K562 (cell line): Measurements from ENCODE around the gene RALGAPA2. TPM values are rescaled to one million over a fixed set of nuclear protein-coding genes. Genes with fewer than 3 reads are reported as not detected.

Source experiments
- ATAC-seq: fragments of 200-7000 bp; cut with Tn5 transposase; 3 replicates; pipeline ENCODE4 v1.9.1; 2020; ENCODE audit warnings: moderate library complexity
- BruUV-seq: library from RNA; stranded (reverse); fragments of 400-500 nt; replicated peaks from 2 replicates; lab custom pipeline; 2021; lab: Mats Ljungman, UMichigan
- CTCF ChIA-PET: fragments of 300-600 bp; formaldehyde crosslinking; extraction: SDS; loops from one replicate; lab custom pipeline; 2021; ENCODE audit warnings: low intra/inter-chr PET ratio; lab: Yijun Ruan, JAX
- POLR2A ChIA-PET: fragments of 300-600, 350-650 bp; sonication (Branson Sonifier 250); formaldehyde crosslinking; extraction: SDS; loops from one replicate; lab custom pipeline; 2021; ENCODE audit warnings: antibody characterized with exemption, inconsistent platforms; lab: Yijun Ruan, JAX
- DNase-seq, 4 experiments: peaks; one replicate each; pipeline versions ENCODE4 v3.0.0 to v3.0.0-alpha.2; 2011 to 2018; ENCODE audit warnings: low spot score in 3 of 4, mixed read lengths in 3 of 4; ENCODE audit errors: extremely low read depth in 1 of 4
- FAIRE-seq: peaks from 2 replicates; lab custom pipeline; 2011; peaks lifted over from hg19 to GRCh38; lab: Jason Lieb, UNC
- H2AFZ ChIP-seq: 2 replicates; pipeline ENCODE4 v1.6.0; 2011; ENCODE audit warnings: low read depth, low read length, control low read depth, inconsistent platforms
- H3K27ac ChIP-seq: fragments of 200-600 bp; 3 replicates; pipeline ENCODE4 v1.8.0; 2011; ENCODE audit warnings: low read depth, mild to moderate bottlenecking, control low read depth, inconsistent platforms, low read length, moderate library complexity, mixed read lengths; ENCODE audit errors: extremely low read depth
- H3K27me3 ChIP-seq, 2 experiments: fragments of 300-600 bp in 1 of 2; 2 replicates in 1 of 2; 3 replicates in 1 of 2; pipeline versions ENCODE4 v1.6.0 to v1.8.0; 2011; ENCODE audit warnings: inconsistent platforms in 2 of 2, low read length in 2 of 2, mild to moderate bottlenecking in 1 of 2, mixed read lengths in 1 of 2, moderate library complexity in 1 of 2; ENCODE audit not compliant: control insufficient read depth in 2 of 2, insufficient read depth in 2 of 2
- H3K36me3 ChIP-seq: fragments of 300-600 bp; 3 replicates; pipeline ENCODE4 v1.8.0; 2011; ENCODE audit warnings: mild to moderate bottlenecking, low read length, inconsistent platforms; ENCODE audit not compliant: control insufficient read depth, insufficient read depth
- H3K4me1 ChIP-seq, 2 experiments: fragments of 200-600 bp in 1 of 2; replicated peaks in 1 of 2; 2 replicates in 1 of 2; 3 replicates in 1 of 2; pipeline versions ENCODE4 v1.5.1 to v1.8.0; 2011; ENCODE audit warnings: inconsistent platforms in 2 of 2, low read length in 2 of 2, mild to moderate bottlenecking in 1 of 2, mixed read lengths in 1 of 2, moderate library complexity in 1 of 2; ENCODE audit not compliant: control insufficient read depth in 2 of 2, insufficient read depth in 2 of 2
- H3K4me2 ChIP-seq: 2 replicates; pipeline ENCODE4 v1.6.1; 2011; ENCODE audit warnings: low read length, control low read depth, inconsistent platforms, mixed read lengths; ENCODE audit not compliant: insufficient read depth
- H3K4me3 ChIP-seq: fragments of 200-600 bp; sonication (generic), shearing (Covaris generic); 2 replicates; pipeline ENCODE4 v1.5.1; 2016; ENCODE audit warnings: control low read depth, inconsistent platforms
- H3K79me2 ChIP-seq: fragments of 200-600 bp; 3 replicates; pipeline ENCODE4 v1.8.0; 2011; ENCODE audit warnings: low read length, inconsistent platforms; ENCODE audit not compliant: control insufficient read depth, insufficient read depth
- H3K9ac ChIP-seq, 2 experiments: 2 replicates each; pipeline versions ENCODE4 v1.6.0 to v1.6.1; 2011; ENCODE audit warnings: low read depth in 2 of 2, low read length in 2 of 2, control low read depth in 1 of 2, inconsistent platforms in 1 of 2, mild to moderate bottlenecking in 1 of 2, mixed read lengths in 1 of 2; ENCODE audit not compliant: insufficient read depth in 1 of 2
- H3K9me1 ChIP-seq: one replicate; pipeline ENCODE4 v1.6.0; 2011; ENCODE audit warnings: inconsistent platforms, mild to moderate bottlenecking, low read length, moderate library complexity; ENCODE audit not compliant: control insufficient read depth, insufficient read depth
- H3K9me3 ChIP-seq: replicated peaks from 2 replicates; pipeline ENCODE4 v1.5.1; 2011; ENCODE audit warnings: low read depth, low read length, inconsistent platforms; ENCODE audit not compliant: control insufficient read depth, insufficient read depth
- H4K20me1 ChIP-seq: replicated peaks from 2 replicates; pipeline ENCODE4 v1.6.1; 2011; ENCODE audit warnings: low read length, inconsistent platforms, mixed read lengths; ENCODE audit not compliant: control insufficient read depth, insufficient read depth
- DPF2 ChIP-seq: fragments of 450-650 bp; IDR thresholded peaks from 2 replicates; pipeline ENCODE4 v1.6.1; 2016
- EP400 ChIP-seq: fragments of 450-650 bp; IDR thresholded peaks from 2 replicates; pipeline ENCODE4 v1.6.1; 2017; ENCODE audit warnings: antibody characterized with exemption, mild to moderate bottlenecking, moderate library complexity
- RBM22 ChIP-seq: fragments of 200-400 bp; formaldehyde crosslinking; IDR thresholded peaks from 2 replicates; pipeline ENCODE4 v1.6.1; 2018; ENCODE audit warnings: low read length, low read depth; ENCODE audit not compliant: poor library complexity, severe bottlenecking
- RFX7 ChIP-seq: fragments of 250-450 bp; sonication (Bioruptor Pico); IDR thresholded peaks from 2 replicates; pipeline ENCODE4 v1.5.1; 2021; ENCODE audit warnings: mild to moderate bottlenecking
- ZFP36 ChIP-seq: fragments of 150-350 bp; IDR thresholded peaks from 2 replicates; pipeline ENCODE4 v1.6.1; 2018; ENCODE audit warnings: low read length, low read depth; ENCODE audit not compliant: partially characterized antibody
- ZNF146 ChIP-seq: IDR thresholded peaks from one replicate; pipeline ENCODE4 v1.6.1; 2018; ENCODE audit warnings: missing compliant biosample characterization; ENCODE audit not compliant: unreplicated experiment
- ZNF717 ChIP-seq: fragments of 250-450 bp; sonication (Bioruptor Pico); IDR thresholded peaks from 2 replicates; pipeline ENCODE4 v1.5.0; 2021
- WGBS: fragments of 100-300 bp; shearing (Covaris generic); methylation state at CpG from one replicate; pipeline ENCODE4 v1.1.6; 2016; ENCODE audit warnings: low coverage, mixed read lengths; ENCODE audit not compliant: insufficient coverage; ENCODE audit errors: missing lambda C conversion rate; 5-methylcytosine and 5-hydroxymethylcytosine counted together
- in situ Hi-C: fragments of 300-500 bp; cut with MboI; formaldehyde crosslinking; loops from 4 replicates; pipeline ENCODE4 v1.15.0; 2018; ENCODE audit warnings: inconsistent platforms, mixed read lengths
- intact Hi-C: fragments of 100-400 bp; cut with micrococcal nuclease; formaldehyde crosslinking; loops from 2 replicates; pipeline ENCODE4 v1.14.2; 2022
- polyA plus RNA-seq, 8 experiments: library from polyadenylated mRNA; depleted of rRNA in 4 of 8; stranded (reverse) in 5 of 8; unstranded in 3 of 8; fragments of >200 nt; fragmentation: Nextera tagmentation in 2 of 8; fragmentation: Illumina TruSeq in 1 of 8; extraction: Ambion mirVana in 2 of 8; extraction: Trizol in 1 of 8; gene quantifications; 2 replicates each; pipeline versions ENCODE4 v1.2.1 to v1.2.3, GENCODE V29; 2011 to 2014; ENCODE audit warnings: inconsistent platforms in 1 of 8, missing spikeins in 1 of 8
- total RNA-seq, 7 experiments: library from RNA; depleted of rRNA in 6 of 7; stranded (reverse); fragments of >200 nt in 6 of 7; fragmentation: Illumina TruSeq in 2 of 7; extraction: Trizol in 2 of 7; gene quantifications; 2 replicates each; pipeline versions ENCODE4 v1.2.1 to v1.2.3, GENCODE V29; 2011 to 2021; ENCODE audit warnings: low replicate concordance in 1 of 7
- TF ChIP-seq, protein P1 (sequence below), 2 experiments: IDR thresholded peaks; 2 replicates each; pipeline ENCODE4 v1.6.1; 2012; ENCODE audit warnings: improper control_type of control experiment in 2 of 2, low read depth in 2 of 2, low read length in 2 of 2, borderline replicate concordance in 1 of 2

RALGAPA2 gene
- total and polyA plus RNA-seq, 9 of the 15 experiments (the other 6 are each of a cell fraction or from before 2014, with no cell fraction given) = 0.35 to 2.7 (median 1.4) TPM

DNA sequence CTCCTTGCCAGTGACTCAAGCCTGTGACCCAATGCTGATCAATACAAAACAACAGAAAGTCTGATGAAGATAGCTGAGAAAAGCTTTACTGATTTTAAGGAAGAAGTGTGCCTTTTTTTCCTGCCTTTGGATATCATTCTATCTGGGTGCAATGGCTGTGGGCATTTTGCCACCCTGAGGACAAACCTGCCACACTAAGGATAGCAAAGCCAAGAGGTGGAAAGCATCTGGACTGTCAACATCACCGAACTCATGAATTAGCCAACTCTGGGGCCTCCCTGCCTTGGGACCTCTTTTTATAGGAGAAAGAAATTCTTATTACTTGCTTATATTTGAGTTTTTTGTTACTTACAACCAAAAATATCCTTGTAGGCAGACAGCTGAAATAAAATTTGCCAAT, 19.9 kb downstream of the RALGAPA2 start:
- no peak for FAIRE-seq
- no peaks in the 10 kb centered on the region for H3K36me3 ChIP-seq
- in situ Hi-C loops (no loop called here), intact Hi-C loops (no loop called here)
- no peaks in the 10 kb centered on the region for H3K9me3 ChIP-seq
- H3K9ac ChIP-seq = no peak overlapping the region
- ATAC-seq = no peak
- no peak overlapping the region for H3K4me3 ChIP-seq
- no peaks in the 10 kb centered on the region for H4K20me1 ChIP-seq
- no peaks in the 10 kb centered on the region; a peak in 1 of 5 replicates for H3K27me3 ChIP-seq
- BruUV-seq = no TSS peak
- no peaks in the 10 kb centered on the region for H3K9me1 ChIP-seq
- no peak overlapping the region for H3K27ac ChIP-seq
- H3K79me2 ChIP-seq = no peaks in the 10 kb centered on the region
- 0% methylated on average over 1 of the region's 1 CpG for WGBS
- POLR2A ChIA-PET = no interaction called here
- TF ChIP-seq, protein P1, sequence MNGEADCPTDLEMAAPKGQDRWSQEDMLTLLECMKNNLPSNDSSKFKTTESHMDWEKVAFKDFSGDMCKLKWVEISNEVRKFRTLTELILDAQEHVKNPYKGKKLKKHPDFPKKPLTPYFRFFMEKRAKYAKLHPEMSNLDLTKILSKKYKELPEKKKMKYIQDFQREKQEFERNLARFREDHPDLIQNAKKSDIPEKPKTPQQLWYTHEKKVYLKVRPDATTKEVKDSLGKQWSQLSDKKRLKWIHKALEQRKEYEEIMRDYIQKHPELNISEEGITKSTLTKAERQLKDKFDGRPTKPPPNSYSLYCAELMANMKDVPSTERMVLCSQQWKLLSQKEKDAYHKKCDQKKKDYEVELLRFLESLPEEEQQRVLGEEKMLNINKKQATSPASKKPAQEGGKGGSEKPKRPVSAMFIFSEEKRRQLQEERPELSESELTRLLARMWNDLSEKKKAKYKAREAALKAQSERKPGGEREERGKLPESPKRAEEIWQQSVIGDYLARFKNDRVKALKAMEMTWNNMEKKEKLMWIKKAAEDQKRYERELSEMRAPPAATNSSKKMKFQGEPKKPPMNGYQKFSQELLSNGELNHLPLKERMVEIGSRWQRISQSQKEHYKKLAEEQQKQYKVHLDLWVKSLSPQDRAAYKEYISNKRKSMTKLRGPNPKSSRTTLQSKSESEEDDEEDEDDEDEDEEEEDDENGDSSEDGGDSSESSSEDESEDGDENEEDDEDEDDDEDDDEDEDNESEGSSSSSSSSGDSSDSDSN (IDR thresholded peaks at IDR 0.05; ENCODE audit: borderline replicate concordance in 1 of 2, low read depth in 2 of 2, low read length in 2 of 2) = no peak
- TF ChIP-seq ZNF717 (CRISPR knock-in tag) (no peak), RFX7 (CRISPR knock-in tag) (no peak), EP400 (no peak), ZNF146 (no peak), ZFP36 (no peak), RBM22 (no peak), DPF2 (no peak)
- no peak overlapping the region for H3K4me2 ChIP-seq
- H2AFZ ChIP-seq = no peak overlapping the region
- no peak for DNase-seq
- no peaks in the 10 kb centered on the region for H3K4me1 ChIP-seq
- CTCF ChIA-PET = no interaction called here
